K562 (cell line): Measurements from ENCODE around the gene AMER3.
"Not testable (repeated sequence)": the region's sequence is repeated elsewhere in the genome, so short reads cannot be mapped to it uniquely, and the experiment has no call there.

Experiments
- GABPA ChIP-seq: fragments of 200-800 bp; sonication (Bioruptor generic); conservative IDR thresholded peaks from 2 replicates; pipeline ENCODE4 v1.6.1; 2016; ENCODE audit warnings: low read depth, missing genetic modification characterization, missing compliant biosample characterization
- KDM5B ChIP-seq: fragments of 200-600 bp; sonication (generic); IDR thresholded peaks from 2 replicates; pipeline ENCODE4 v1.6.1; 2012; ENCODE audit warnings: low read depth, mild to moderate bottlenecking, moderate library complexity, low read length, control low read depth, inconsistent platforms; ENCODE audit not compliant: insufficient replicate concordance

GRCh38 chr2:130732257-130732656 lies 23.1 kb upstream of the AMER3 start:
- not testable (repeated sequence) for TF ChIP-seq KDM5B; GABPA (tag)
